Nephron progenitor cell (in vitro differentiated cells): ENCODE results near the gene UCK2.
A peak's percentile ranks its signal among the peaks of the same experiment; 100 is the strongest.

Experiments
- DNase-seq: peaks from one replicate; pipeline ENCODE4 v3.0.0; 2021
- H3K27ac Mint-ChIP-seq: 2 replicates; pipeline ENCODE4 v1.8.0; 2021; ENCODE audit warnings: mild to moderate bottlenecking, moderate library complexity, mixed read lengths
- H3K27me3 Mint-ChIP-seq: 2 replicates; pipeline ENCODE4 v1.8.0; 2021; ENCODE audit warnings: mild to moderate bottlenecking, low read depth, mixed read lengths; ENCODE audit not compliant: poor library complexity
- H3K36me3 Mint-ChIP-seq: 2 replicates; pipeline ENCODE4 v1.8.0; 2021; ENCODE audit warnings: low read depth, mixed read lengths
- H3K4me1 Mint-ChIP-seq: 2 replicates; pipeline ENCODE4 v1.8.0; 2021; ENCODE audit warnings: mixed read lengths
- H3K4me3 Mint-ChIP-seq: 2 replicates; pipeline ENCODE4 v1.8.0; 2021; ENCODE audit warnings: mild to moderate bottlenecking, moderate library complexity, mixed read lengths
- H3K9me3 Mint-ChIP-seq: 2 replicates; pipeline ENCODE4 v1.8.0; 2021; ENCODE audit warnings: mild to moderate bottlenecking, moderate library complexity, mixed read lengths
- TF ChIP-seq, protein P1 (sequence below): fragments of 200-600 bp; sonication (generic); IDR thresholded peaks from 2 replicates; pipeline ENCODE4 v1.5.0; 2021; ENCODE audit warnings: antibody characterized with exemption

UCK2 gene

GRCh38 chr1:165885305-165885694, 57.9 kb downstream of the UCK2 start:
- Mint-ChIP-seq H3K9me3 (peaks cover 5% of the 10 kb centered on the region), H3K4me3 (no peak overlapping the region), H3K27me3 (no peaks in the 10 kb centered on the region), H3K36me3 (peaks cover 41% of the 10 kb centered on the region), H3K27ac (no peak overlapping the region), H3K4me1 (peaks cover 33% of the 10 kb centered on the region)
- TF ChIP-seq, protein P1, sequence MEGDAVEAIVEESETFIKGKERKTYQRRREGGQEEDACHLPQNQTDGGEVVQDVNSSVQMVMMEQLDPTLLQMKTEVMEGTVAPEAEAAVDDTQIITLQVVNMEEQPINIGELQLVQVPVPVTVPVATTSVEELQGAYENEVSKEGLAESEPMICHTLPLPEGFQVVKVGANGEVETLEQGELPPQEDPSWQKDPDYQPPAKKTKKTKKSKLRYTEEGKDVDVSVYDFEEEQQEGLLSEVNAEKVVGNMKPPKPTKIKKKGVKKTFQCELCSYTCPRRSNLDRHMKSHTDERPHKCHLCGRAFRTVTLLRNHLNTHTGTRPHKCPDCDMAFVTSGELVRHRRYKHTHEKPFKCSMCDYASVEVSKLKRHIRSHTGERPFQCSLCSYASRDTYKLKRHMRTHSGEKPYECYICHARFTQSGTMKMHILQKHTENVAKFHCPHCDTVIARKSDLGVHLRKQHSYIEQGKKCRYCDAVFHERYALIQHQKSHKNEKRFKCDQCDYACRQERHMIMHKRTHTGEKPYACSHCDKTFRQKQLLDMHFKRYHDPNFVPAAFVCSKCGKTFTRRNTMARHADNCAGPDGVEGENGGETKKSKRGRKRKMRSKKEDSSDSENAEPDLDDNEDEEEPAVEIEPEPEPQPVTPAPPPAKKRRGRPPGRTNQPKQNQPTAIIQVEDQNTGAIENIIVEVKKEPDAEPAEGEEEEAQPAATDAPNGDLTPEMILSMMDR: no peak
- DNase-seq: no peak

DNA sequence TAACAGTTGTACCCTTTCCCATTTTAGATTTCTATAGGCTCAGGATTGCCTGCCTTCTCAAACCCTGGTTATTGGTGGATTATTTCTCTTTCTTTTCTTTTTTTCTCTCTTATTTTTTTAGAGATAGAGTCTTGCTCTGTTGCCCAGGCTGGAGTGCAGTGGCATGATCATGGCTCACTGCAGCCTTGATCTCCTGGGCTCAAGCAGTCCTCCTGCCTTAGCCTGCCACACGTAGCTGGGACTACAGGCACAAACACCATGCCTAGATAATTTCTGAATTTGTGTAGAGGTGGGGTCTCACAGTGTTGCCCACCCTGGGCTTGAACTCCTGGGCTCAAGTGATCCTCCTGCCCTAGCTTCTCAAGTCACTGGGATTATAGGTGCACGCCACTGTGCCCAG, 58.8 kb downstream of the UCK2 start:
- H3K36me3 Mint-ChIP-seq: peaks cover 44% of the 10 kb centered on the region
- H3K9me3 Mint-ChIP-seq: no peaks in the 10 kb centered on the region

GRCh38 chr1:165886983-165887382, 59.6 kb downstream of the UCK2 start:
- Mint-ChIP-seq H3K27ac (no peak overlapping the region), H3K27me3 (no peaks in the 10 kb centered on the region), H3K9me3 (peaks cover 8% of the 10 kb centered on the region), H3K4me3 (no peak overlapping the region), H3K36me3 (peaks cover 44% of the 10 kb centered on the region), H3K4me1 (peaks cover 33% of the 10 kb centered on the region)
- DNase-seq: no peak
- TF ChIP-seq, protein P1: no peak

More for the DNA sequence above, 58.8 kb downstream of the UCK2 start:
- no peak overlapping the region for H3K4me3 Mint-ChIP-seq
- peak overlapping the region; percentile 87 for H3K27ac Mint-ChIP-seq
- TF ChIP-seq, protein P1: no peak
- DNase-seq: no peak
- H3K27me3 Mint-ChIP-seq: no peaks in the 10 kb centered on the region
- peaks cover 33% of the 10 kb centered on the region for H3K4me1 Mint-ChIP-seq

GRCh38 chr1:165887877-165888551, 60.6 kb downstream of the UCK2 start:
- TF ChIP-seq, protein P1: no peak
- Mint-ChIP-seq H3K9me3 (peaks cover 10% of the 10 kb centered on the region), H3K27me3 (no peaks in the 10 kb centered on the region), H3K4me3 (no peak overlapping the region), H3K27ac (peak overlapping the region; percentile 74), H3K36me3 (peaks cover 44% of the 10 kb centered on the region), H3K4me1 (peaks cover 30% of the 10 kb centered on the region)
- DNase-seq: no peak

DNA sequence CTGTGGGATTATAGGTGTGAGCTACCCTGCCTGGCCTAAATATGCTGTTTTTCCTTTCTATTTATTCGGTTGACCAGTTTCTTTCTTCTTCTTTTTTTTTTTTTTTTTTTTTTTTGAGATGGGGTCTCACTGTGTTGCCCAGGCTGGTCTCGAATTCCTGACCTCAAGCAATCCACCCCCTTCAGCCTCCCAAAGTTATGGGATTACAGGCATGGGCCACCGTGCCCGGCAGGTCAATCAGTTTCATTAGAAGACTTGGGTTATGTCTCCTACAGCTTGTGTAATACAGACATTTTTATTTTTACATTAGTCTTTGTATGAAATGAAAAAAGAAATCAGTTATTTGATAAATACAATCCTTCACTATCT, 61.1 kb downstream of the UCK2 start:
- H3K36me3 Mint-ChIP-seq: peaks cover 45% of the 10 kb centered on the region
- H3K4me1 Mint-ChIP-seq: peaks cover 25% of the 10 kb centered on the region
- TF ChIP-seq, protein P1: no peak
- H3K4me3 Mint-ChIP-seq: no peak overlapping the region
- peaks cover 10% of the 10 kb centered on the region for H3K9me3 Mint-ChIP-seq
- no peak for DNase-seq
- peak overlapping the region; percentile 44 for H3K27ac Mint-ChIP-seq
- no peaks in the 10 kb centered on the region for H3K27me3 Mint-ChIP-seq

GRCh38 chr1:165890684-165891083, 63.3 kb downstream of the UCK2 start:
- DNase-seq: no peak
- peaks cover 62% of the 10 kb centered on the region for H3K36me3 Mint-ChIP-seq
- H3K27ac Mint-ChIP-seq: no peak overlapping the region
- H3K4me1 Mint-ChIP-seq: peaks cover 5% of the 10 kb centered on the region
- TF ChIP-seq, protein P1: no peak
- peaks cover 10% of the 10 kb centered on the region for H3K9me3 Mint-ChIP-seq
- H3K27me3 Mint-ChIP-seq: no peaks in the 10 kb centered on the region
- H3K4me3 Mint-ChIP-seq: no peak overlapping the region
